BJ (cell line): ENCODE measurements around the gene EFHC1. TPM values are rescaled to one million over a fixed set of nuclear protein-coding genes. Genes with fewer than 3 reads are reported as not detected.
A peak's percentile ranks its signal among the peaks of the same experiment; 100 is the strongest.

Experiments
- CTCF ChIA-PET: fragments of 350-600 bp; formaldehyde crosslinking; extraction: SDS; loops from one replicate; lab custom pipeline; 2021; ENCODE audit warnings: antibody characterized with exemption, inconsistent platforms; lab: Yijun Ruan, JAX
- POLR2A ChIA-PET: fragments of 300-600 bp; sonication (Branson Sonifier 250); formaldehyde crosslinking; extraction: SDS; loops from one replicate; lab custom pipeline; 2021; ENCODE audit warnings: antibody characterized with exemption; lab: Charles Lee
- DNase-seq: peaks from one replicate; pipeline ENCODE4 v3.0.0-alpha.2; 2011; ENCODE audit warnings: low read depth
- H3K27me3 ChIP-seq: 2 replicates; pipeline ENCODE4 v1.6.0; 2011; ENCODE audit warnings: low read length; ENCODE audit not compliant: control insufficient read depth, insufficient read depth
- H3K36me3 ChIP-seq: 2 replicates; pipeline ENCODE4 v1.5.1; 2011; ENCODE audit warnings: low read length; ENCODE audit not compliant: control insufficient read depth, insufficient read depth
- H3K4me3 ChIP-seq: 2 replicates; pipeline ENCODE4 v1.5.1; 2011; ENCODE audit warnings: low read depth, mild to moderate bottlenecking, control low read depth, low read length
- polyA plus RNA-seq: library from polyadenylated mRNA; depleted of rRNA; stranded (reverse); fragments of >200 nt; gene quantifications from 2 replicates; pipeline ENCODE4 v1.2.3, GENCODE V29; 2011
- TF ChIP-seq, protein P1 (sequence below): IDR thresholded peaks from 2 replicates; pipeline ENCODE4 v1.5.1; 2011; ENCODE audit warnings: low read depth, mild to moderate bottlenecking, control low read depth, inconsistent platforms, low read length, moderate library complexity; ENCODE audit not compliant: insufficient read depth

The EFHC1 gene
- polyA plus RNA-seq, 1 experiment, result 16.6 TPM

DNA sequence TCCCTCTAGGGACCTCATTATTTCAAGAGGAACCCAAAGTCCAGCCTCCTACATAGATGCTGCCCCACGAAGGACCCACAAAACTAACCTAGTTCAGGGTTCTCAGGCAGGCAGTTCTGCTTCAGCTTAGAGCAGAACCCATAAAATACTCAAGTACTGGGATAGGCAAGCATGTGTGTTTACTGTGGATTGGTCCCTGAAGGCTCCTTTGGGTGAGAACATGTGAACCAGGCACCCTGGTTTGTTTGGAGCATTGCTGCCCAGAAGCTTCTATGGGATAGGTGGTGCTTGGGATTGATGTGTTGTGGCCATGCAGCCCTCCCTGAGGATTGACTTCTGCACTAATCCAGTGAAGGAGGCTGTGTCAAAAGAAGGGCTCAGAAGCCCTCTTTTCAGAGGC lies 14.9 kb upstream of the EFHC1 start:
- DNase-seq, result no peak
- TF ChIP-seq, protein P1, sequence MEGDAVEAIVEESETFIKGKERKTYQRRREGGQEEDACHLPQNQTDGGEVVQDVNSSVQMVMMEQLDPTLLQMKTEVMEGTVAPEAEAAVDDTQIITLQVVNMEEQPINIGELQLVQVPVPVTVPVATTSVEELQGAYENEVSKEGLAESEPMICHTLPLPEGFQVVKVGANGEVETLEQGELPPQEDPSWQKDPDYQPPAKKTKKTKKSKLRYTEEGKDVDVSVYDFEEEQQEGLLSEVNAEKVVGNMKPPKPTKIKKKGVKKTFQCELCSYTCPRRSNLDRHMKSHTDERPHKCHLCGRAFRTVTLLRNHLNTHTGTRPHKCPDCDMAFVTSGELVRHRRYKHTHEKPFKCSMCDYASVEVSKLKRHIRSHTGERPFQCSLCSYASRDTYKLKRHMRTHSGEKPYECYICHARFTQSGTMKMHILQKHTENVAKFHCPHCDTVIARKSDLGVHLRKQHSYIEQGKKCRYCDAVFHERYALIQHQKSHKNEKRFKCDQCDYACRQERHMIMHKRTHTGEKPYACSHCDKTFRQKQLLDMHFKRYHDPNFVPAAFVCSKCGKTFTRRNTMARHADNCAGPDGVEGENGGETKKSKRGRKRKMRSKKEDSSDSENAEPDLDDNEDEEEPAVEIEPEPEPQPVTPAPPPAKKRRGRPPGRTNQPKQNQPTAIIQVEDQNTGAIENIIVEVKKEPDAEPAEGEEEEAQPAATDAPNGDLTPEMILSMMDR, result no peak
- no peaks in the 10 kb centered on the region for H3K27me3 ChIP-seq
- H3K36me3 ChIP-seq, result peaks cover 2% of the 10 kb centered on the region; the same call in 1 of the 2 replicates
- ChIA-PET CTCF (interaction anchor here (1.0 to 1.9 kb wide), 5 partner anchors 118 to 258 kb away, joined by 3 to 6 read pairs (median 5); no protein-coding TSS in a partner anchor), POLR2A (no interaction called here)
- no peak overlapping the region for H3K4me3 ChIP-seq

DNA sequence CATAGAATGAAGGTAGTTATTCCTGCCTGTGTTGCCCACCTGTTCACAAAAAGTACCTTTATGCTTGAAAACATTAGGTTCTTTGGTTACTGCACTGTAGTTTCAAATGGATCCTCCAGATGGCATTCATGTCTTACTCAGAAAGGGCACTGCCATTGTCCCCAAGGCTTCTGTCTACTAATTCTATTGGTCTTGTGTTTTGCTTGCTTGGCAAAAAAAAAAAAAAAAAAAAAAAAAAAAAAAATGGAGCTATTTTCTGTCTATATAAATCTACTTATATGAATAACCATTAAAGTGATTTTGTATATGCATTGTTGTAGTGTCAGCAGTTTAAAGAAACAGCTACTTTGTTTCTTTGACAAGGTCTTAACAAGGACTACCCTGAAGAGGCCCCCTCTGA lies 12.7 kb upstream of the EFHC1 start:
- Histone ChIP-seq H3K4me3 (no peak overlapping the region), H3K36me3 (peaks cover 2% of the 10 kb centered on the region; the same call in 1 of the 2 replicates), H3K27me3 (no peaks in the 10 kb centered on the region)
- ChIA-PET CTCF (interaction anchor here (0.7 to 2.3 kb wide), 9 partner anchors 10 to 260 kb away, joined by 3 to 16 read pairs (median 3); no protein-coding TSS in a partner anchor), POLR2A (interaction anchor here (0.6 kb wide), 3 partner anchors 133 to 188 kb away, joined by 3 to 19 read pairs (median 18); no protein-coding TSS in a partner anchor)
- no peak for DNase-seq
- TF ChIP-seq, protein P1, result peak; percentile 56

DNA sequence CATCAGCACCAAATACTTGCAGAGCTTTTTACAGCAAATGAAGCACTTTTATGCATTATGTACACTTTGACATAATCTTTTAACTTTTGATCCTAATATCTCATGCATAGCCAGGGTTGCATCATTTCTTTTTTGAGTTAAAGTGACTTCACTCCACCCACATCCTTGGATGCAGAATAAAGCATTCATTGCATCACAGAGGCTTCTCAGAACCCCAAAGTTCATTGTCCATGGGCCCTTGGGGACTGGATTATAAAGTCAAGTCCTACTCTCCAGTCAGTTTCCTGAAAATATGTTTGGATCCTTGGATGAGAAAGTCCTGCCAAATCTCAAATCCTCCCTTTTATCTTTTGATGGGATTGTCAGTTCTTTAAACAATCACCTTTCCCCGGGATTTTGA lies 10.6 kb upstream of the EFHC1 start:
- Histone ChIP-seq H3K27me3 (no peaks in the 10 kb centered on the region), H3K4me3 (no peak overlapping the region), H3K36me3 (no peaks in the 10 kb centered on the region)
- POLR2A ChIA-PET, result no interaction called here
- DNase-seq, result no peak
- TF ChIP-seq, protein P1, result no peak
- CTCF ChIA-PET, result interaction anchor here (1.1 to 2.3 kb wide), 3 partner anchors 10 to 253 kb away, joined by 3 to 16 read pairs (median 4); no protein-coding TSS in a partner anchor

DNA sequence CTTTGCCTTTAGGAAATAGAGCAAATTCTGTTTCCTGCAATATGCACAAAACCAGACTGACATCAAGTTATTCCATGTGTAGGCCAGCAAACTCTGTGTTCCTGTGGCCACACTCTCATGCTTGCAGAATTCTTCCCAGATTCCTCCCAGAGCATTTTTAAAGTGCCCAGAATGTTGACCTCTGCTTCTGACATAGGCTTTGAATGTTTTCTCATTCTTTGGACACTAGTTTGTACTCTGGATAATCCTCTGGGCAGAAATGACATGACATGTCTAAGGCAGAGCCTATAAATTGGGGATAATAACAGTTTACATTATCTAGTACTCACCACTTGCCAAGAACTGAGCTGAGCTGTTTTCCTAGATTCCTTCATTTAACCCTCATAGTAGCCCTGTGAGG lies 9.2 kb upstream of the EFHC1 start:
- Histone ChIP-seq H3K36me3 (no peaks in the 10 kb centered on the region), H3K27me3 (no peaks in the 10 kb centered on the region), H3K4me3 (no peak overlapping the region)
- CTCF ChIA-PET, result interaction anchor here (1.0 to 1.9 kb wide), 3 partner anchors 11 to 242 kb away, joined by 4 to 7 read pairs (median 4); no protein-coding TSS in a partner anchor
- POLR2A ChIA-PET, result no interaction called here
- TF ChIP-seq, protein P1, result no peak
- no peak for DNase-seq

DNA sequence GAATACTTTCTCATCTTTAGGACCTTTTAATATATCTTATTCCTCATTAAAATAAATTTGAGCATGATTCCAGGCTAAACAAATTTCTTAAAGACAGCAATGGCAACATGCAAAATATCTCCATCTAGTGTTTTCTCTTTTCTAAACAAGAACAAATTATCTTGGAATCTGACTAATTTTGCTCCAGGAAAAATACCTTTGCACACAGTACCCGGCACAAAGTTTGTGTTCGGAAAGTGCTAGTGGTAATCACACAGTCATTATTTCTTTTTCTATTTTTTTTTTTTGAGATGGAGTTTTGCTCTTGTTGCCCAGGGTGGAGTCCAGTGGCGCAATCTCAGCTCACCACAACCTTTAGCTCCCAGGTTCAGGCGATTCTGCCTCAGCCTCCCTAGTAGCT lies 8.2 kb upstream of the EFHC1 start:
- CTCF ChIA-PET, result interaction anchor here (0.7 kb wide), 1 partner anchor 16 kb away, joined by 3 read pairs; no protein-coding TSS in a partner anchor

More for the DNA sequence above, 8.2 kb upstream of the EFHC1 start:
- H3K36me3 ChIP-seq, result no peaks in the 10 kb centered on the region
- TF ChIP-seq, protein P1, result no peak
- POLR2A ChIA-PET, result no interaction called here
- DNase-seq, result no peak
- no peaks in the 10 kb centered on the region for H3K27me3 ChIP-seq
- no peak overlapping the region for H3K4me3 ChIP-seq
